Heart left ventricle (tissue), 16 donors: ENCODE data around the gene UBE2D1. TPM values are rescaled to one million over a fixed set of nuclear protein-coding genes. Genes with fewer than 3 reads are reported as not detected.

Source experiments
- ATAC-seq, 4 donors: fragments of 200-7000 bp; cut with Tn5 transposase; one replicate each; pipeline ENCODE4 v1.9.1; 2020 to 2022; ENCODE audit warnings: moderate library complexity in 4 of 4, mild to moderate bottlenecking in 3 of 4, moderate number of reproducible peaks in 1 of 4
- DNase-seq, 5 donors: peaks; one replicate each; pipeline ENCODE4 v3.0.0-alpha.2; 2020
- H3K27ac ChIP-seq, 12 donors: fragments of 200-600 bp; sonication (generic) in 4 of 12; one replicate each; pipeline versions ENCODE4 v1.5.0 to v1.8.0; 2016 to 2022; ENCODE audit warnings: mild to moderate bottlenecking in 2 of 12
- H3K27me3 ChIP-seq, 9 donors: fragments of 200-600 bp; sonication (generic) in 2 of 9; one replicate each; pipeline versions ENCODE4 v1.5.1 to v1.8.0; 2016 to 2022; ENCODE audit warnings: mild to moderate bottlenecking in 3 of 9
- H3K36me3 ChIP-seq, 9 donors: fragments of 200-600 bp; sonication (generic) in 2 of 9; one replicate each; pipeline versions ENCODE4 v1.5.0 to v1.8.0; 2018 to 2022; ENCODE audit warnings: mild to moderate bottlenecking in 2 of 9
- H3K4me1 ChIP-seq, 12 donors: fragments of 200-600 bp; sonication (generic) in 4 of 12; one replicate each; pipeline versions ENCODE4 v1.5.0 to v1.8.0; 2016 to 2022; ENCODE audit warnings: mild to moderate bottlenecking in 3 of 12
- H3K4me3 ChIP-seq, 12 donors: fragments of 200-600 bp; sonication (generic) in 4 of 12; one replicate each; pipeline versions ENCODE4 v1.5.0 to v1.8.0; 2017 to 2022; ENCODE audit warnings: mild to moderate bottlenecking in 9 of 12, moderate library complexity in 4 of 12
- H3K9me3 ChIP-seq, 12 donors: fragments of 200-600 bp; sonication (generic) in 4 of 12; one replicate each; pipeline versions ENCODE4 v1.5.0 to v1.8.0; 2016 to 2022; ENCODE audit warnings: mild to moderate bottlenecking in 1 of 12
- CTCF ChIP-seq, 12 donors: fragments of 200-600 bp; sonication (generic) in 4 of 12; IDR thresholded peaks; one replicate each; pipeline versions ENCODE4 v1.5.0 to v1.8.0; 2018 to 2022; ENCODE audit warnings: antibody characterized with exemption in 12 of 12, mild to moderate bottlenecking in 5 of 12
- POLR2A ChIP-seq, 2 donors: fragments of 450-650 bp; IDR thresholded peaks; one replicate each; pipeline ENCODE4 v1.6.1; 2017; ENCODE audit warnings: antibody characterized with exemption in 2 of 2, mild to moderate bottlenecking in 2 of 2, moderate library complexity in 2 of 2
- WGBS, 4 donors: extraction: QIAGEN DNeasy Blood & Tissue Kit in 2 of 4; methylation state at CpG; one replicate each; pipeline versions ENCODE4 v1.1.5 to v1.1.7; 2013 to 2018; 5-methylcytosine and 5-hydroxymethylcytosine counted together
- intact Hi-C, 10 donors: fragments of 100-400 bp; cut with DNase I; formaldehyde crosslinking; loops; one replicate each; pipeline versions ENCODE4 v1.11.1 to v1.14.2; 2022
- polyA plus RNA-seq, 2 donors: library from polyadenylated mRNA; stranded (reverse); fragments of 200-250 nt; gene quantifications; one replicate each; pipeline ENCODE4 v1.2.3, GENCODE V29; 2013
- total RNA-seq, 9 donors: library from RNA; depleted of rRNA in 2 of 9; stranded (reverse); fragments of >200 nt in 2 of 9; fragmentation: NEBNext Ultra II Directional in 3 of 9; extraction: Animal tissue kit (Norgen Biotek cat#: 25700) in 3 of 9; gene quantifications; one replicate each; pipeline versions ENCODE4 v1.1.0 to v1.2.4, GENCODE V29; 2016 to 2023
- donor health status: ischemic (EF 13 %, LVEDD 7.1; RV severe dilation, severe dysfunction).
- donor health status: healthy with polysubstance abuse.
- donor health status: DM: no; HTN: yes; CAD: no.
- donor health status: DM: no; HTN: no; CAD: no.
- donor health status: ischemic (EF 25% LVEDD 6.9; RV normal size, moderate dysfunction).
- donor health status: ischemic (EF 25% LVEDD 5.7; RV mildly dilated, moderate dysfunction).
- donor health status: healthy.
- donor health status: DM: yes; HTN: yes; CAD: no.
- donor health status: ischemic (EF 35%, LVEDD 5.7; RV mildly dilated, moderate dysfunction).
- donor health status: nonischemic (EF 11% LVEDD 7.7; RV severe dilation, severe dysfunction).
- donor health status: DM: yes; HTN: yes; CAD: no.
- donor health status: PGD.
- donor health status: ischemic (EF 29% LVEDD 5.4; RV normal size, mild dysfunction).
- donor health status: nonischemic (EF 23%, LVEDD 6.1; RV moderate dilation, normal function).

UBE2D1 gene
- total and polyA plus RNA-seq, 11 donors: 16.9 to 84.2 (median 50.2) TPM

GRCh38 chr10:58371473-58371872 lies 36.7 kb downstream of the UBE2D1 start:
- Histone ChIP-seq H3K4me3 (no peak overlapping the region), H3K4me1 (peaks cover 0 to 10% (median 0%) of the 10 kb centered on the region in 12 donors), H3K9me3 (no peaks in the 10 kb centered on the region), H3K36me3 (peaks cover 0 to 27% (median 13%) of the 10 kb centered on the region in 9 donors), H3K27me3 (no peaks in the 10 kb centered on the region), H3K27ac (no peak overlapping the region)
- TF ChIP-seq POLR2A (IDR thresholded peaks at IDR 0.05): no peak
- TF ChIP-seq CTCF (IDR thresholded peaks at IDR 0.05): no peak
- ATAC-seq (no peak), DNase-seq (no peak)
- intact Hi-C loops: loop anchor here in 1 of 10 donors (5.0 kb wide), 1 partner anchor 34 kb away; the partner anchor contains the start of gene UBE2D1

- peak in 3 of 4 donors; percentile 38 to 46 (median 39) for ATAC-seq
- 71 to 78% (median 74%) methylated on average over 4 of the region's 4 CpGs for WGBS, 4 donors
- intact Hi-C loops: loop anchor here in 1 of 10 donors (5.0 kb wide), 1 partner anchor 36 kb away; the partner anchor contains the start of gene UBE2D1
- Histone ChIP-seq H3K36me3 (peaks cover 0 to 23% (median 13%) of the 10 kb centered on the region in 9 donors), H3K27me3 (no peaks in the 10 kb centered on the region), H3K9me3 (no peaks in the 10 kb centered on the region), H3K4me1 (peaks cover 0 to 10% (median 0%) of the 10 kb centered on the region in 12 donors), H3K4me3 (no peak overlapping the region), H3K27ac (no peak overlapping the region)
- no peak for TF ChIP-seq POLR2A (IDR thresholded peaks at IDR 0.05)
- TF ChIP-seq CTCF (IDR thresholded peaks at IDR 0.05): no peak
- DNase-seq: no peak
Measured at GRCh38 chr10:58372607-58373441, 38.0 kb downstream of the UBE2D1 start.

- peaks cover 0 to 17% (median 8%) of the 10 kb centered on the region in 9 donors for H3K36me3 ChIP-seq
- peak in 1 of 4 donors; percentile 24 for ATAC-seq
- no peak overlapping the region for H3K27ac ChIP-seq
- peaks cover 0 to 10% (median 0%) of the 10 kb centered on the region in 12 donors for H3K4me1 ChIP-seq
- WGBS, 4 donors: 70 to 87% (median 77%) methylated on average over 3 of the region's 3 CpGs
- no peaks in the 10 kb centered on the region for H3K27me3 ChIP-seq
- H3K9me3 ChIP-seq: no peaks in the 10 kb centered on the region
- intact Hi-C loops: loop anchor here in 1 of 10 donors (5.0 kb wide), 1 partner anchor 36 kb away; the partner anchor contains the start of gene UBE2D1
- TF ChIP-seq CTCF (IDR thresholded peaks at IDR 0.05) (no peak), POLR2A (IDR thresholded peaks at IDR 0.05) (no peak)
- no peak overlapping the region for H3K4me3 ChIP-seq
- no peak for DNase-seq
Measured at GRCh38 chr10:58373442-58373827, 38.6 kb downstream of the UBE2D1 start.

- intact Hi-C loops: loop anchor here in 7 of 10 donors (5.0 to 10.0 kb wide), 5 partner anchors 45 to 208 kb away; partner anchors contain the start of genes UBE2D1 (in 3 of the 7), CISD1 (in 1 of the 7) and IPMK (in 1 of the 7)
- Histone ChIP-seq H3K36me3 (peaks cover 0 to 11% (median 4%) of the 10 kb centered on the region in 9 donors), H3K4me3 (no peak overlapping the region), H3K9me3 (no peaks in the 10 kb centered on the region), H3K27me3 (no peaks in the 10 kb centered on the region), H3K4me1 (peaks cover 0 to 29% (median 18%) of the 10 kb centered on the region in 12 donors), H3K27ac (no peak overlapping the region)
- WGBS, 4 donors: 81 to 88% (median 83%) methylated on average over 2 of the region's 2 CpGs
- TF ChIP-seq POLR2A (IDR thresholded peaks at IDR 0.05) (no peak), CTCF (IDR thresholded peaks at IDR 0.05) (no peak)
- no peak for ATAC-seq
- no peak for DNase-seq
Measured at GRCh38 chr10:58382489-58382995, 47.7 kb downstream of the UBE2D1 start.
